Fibroblast of lung (primary cell): ENCODE results near the gene CHRNA9.

Experiments
- CTCF ChIP-seq, 2 donors: IDR thresholded peaks in 1 of 2; conservative IDR thresholded peaks in 1 of 2; 1 replicate in 1 of 2; 2 replicates in 1 of 2; pipeline ENCODE4 v1.5.1; 2011 to 2012; ENCODE audit warnings: low read length in 2 of 2, control low read depth in 1 of 2, inconsistent platforms in 1 of 2, low read depth in 1 of 2, mild to moderate bottlenecking in 1 of 2
- EZH2 ChIP-seq: IDR thresholded peaks from 2 replicates; pipeline ENCODE4 v1.5.1; 2012; ENCODE audit warnings: low read length, control low read depth, mild to moderate bottlenecking; ENCODE audit errors: missing control alignments

GRCh38 chr4:40316782-40317635, 18.1 kb upstream of the CHRNA9 start:
- TF ChIP-seq CTCF (conservative IDR thresholded peaks at IDR 0.05 in 1 of 2, IDR thresholded peaks at IDR 0.05 in 1 of 2; ENCODE audit: low read depth in 1 of 2, low read length in 2 of 2) (peak; percentile 78 to 83), EZH2 (no peak)
